PFSK-1 (cell line): Measurements from ENCODE around the gene TTC28.

Source experiments
- FOXP2 ChIP-seq: optimal IDR thresholded peaks from 2 replicates; pipeline ENCODE3; 2011; ENCODE audit warnings: borderline replicate concordance, control low read depth, inconsistent platforms; ENCODE audit not compliant: insufficient read depth; ENCODE audit errors: extremely low read length, extremely low read depth
- POLR2AphosphoS5 ChIP-seq: IDR thresholded peaks from 2 replicates; pipeline ENCODE4 v1.6.1; 2012; ENCODE audit warnings: low read depth, mild to moderate bottlenecking, control low read depth, low read length, moderate library complexity
- REST ChIP-seq, 2 experiments: IDR thresholded peaks; 2 replicates each; pipeline versions ENCODE4 v1.6.1 to v1.8.0; 2011 to 2012; ENCODE audit warnings: low read depth in 2 of 2, low read length in 2 of 2, control low read depth in 1 of 2, inconsistent platforms in 1 of 2, mild to moderate bottlenecking in 1 of 2, moderate library complexity in 1 of 2; ENCODE audit not compliant: insufficient read depth in 1 of 2
- SIN3A ChIP-seq: IDR thresholded peaks from 2 replicates; pipeline ENCODE4 v1.6.1; 2012; ENCODE audit warnings: mild to moderate bottlenecking, low read length, moderate library complexity, borderline replicate concordance; ENCODE audit not compliant: insufficient read depth
- TAF1 ChIP-seq: IDR thresholded peaks from 2 replicates; pipeline ENCODE4 v1.6.1; 2012; ENCODE audit warnings: low read length, control low read depth, borderline replicate concordance; ENCODE audit not compliant: insufficient read depth

TTC28 gene

GRCh38 chr22:28013611-28014010, 666.0 kb downstream of the TTC28 start:
- TF ChIP-seq TAF1 = no peak

- TF ChIP-seq SIN3A (no peak), REST (IDR thresholded peaks at IDR 0.05; ENCODE audit: insufficient read depth in 1 of 2, low read depth in 2 of 2, low read length in 2 of 2) (no peak), POLR2AphosphoS5 (no peak), FOXP2 (no peak)
These were observed 666.7 kb downstream of the TTC28 start for GRCh38 chr22:28012832-28013460.

- TF ChIP-seq POLR2AphosphoS5 = no peak
- TF ChIP-seq TAF1 = no peak
- no peak for TF ChIP-seq FOXP2
- no peak for TF ChIP-seq REST (IDR thresholded peaks at IDR 0.05; ENCODE audit: insufficient read depth in 1 of 2, low read depth in 2 of 2, low read length in 2 of 2)
- no peak for TF ChIP-seq SIN3A
These were observed 670.3 kb downstream of the TTC28 start for GRCh38 chr22:28009272-28009827.

GRCh38 chr22:28008649-28009048, 671.0 kb downstream of the TTC28 start:
- TF ChIP-seq FOXP2 (no peak), REST (IDR thresholded peaks at IDR 0.05; ENCODE audit: insufficient read depth in 1 of 2, low read depth in 2 of 2, low read length in 2 of 2) (no peak), SIN3A (no peak), POLR2AphosphoS5 (no peak), TAF1 (no peak)

GRCh38 chr22:28008056-28008455, 671.6 kb downstream of the TTC28 start:
- TF ChIP-seq SIN3A (no peak), FOXP2 (no peak), TAF1 (no peak), REST (IDR thresholded peaks at IDR 0.05; ENCODE audit: insufficient read depth in 1 of 2, low read depth in 2 of 2, low read length in 2 of 2) (no peak), POLR2AphosphoS5 (no peak)
